HepG2 (cell line): ENCODE results near the gene AUH. TPM values are rescaled to one million over a fixed set of nuclear protein-coding genes. Genes with fewer than 3 reads are reported as not detected.

Source experiments
- ARNT2 ChIP-seq: sonication (generic); formaldehyde crosslinking; IDR thresholded peaks from 2 replicates; pipeline ENCODE4 v1.8.0; 2022; ENCODE audit warnings: mild to moderate bottlenecking, low read depth, missing genetic modification reagents, moderate library complexity
- ATM ChIP-seq: fragments of 450-650 bp; IDR thresholded peaks from 2 replicates; pipeline ENCODE4 v1.7.1; 2017; ENCODE audit warnings: mild to moderate bottlenecking, borderline replicate concordance
- CBX2 ChIP-seq, 2 experiments: fragments of 200-600 bp in 1 of 2; sonication (generic); formaldehyde crosslinking in 1 of 2; IDR thresholded peaks; 2 replicates each; pipeline versions ENCODE4 v1.7.0 to v1.8.1; 2018 to 2022; ENCODE audit warnings: low read depth in 2 of 2, low read length in 1 of 2, mild to moderate bottlenecking in 1 of 2, missing genetic modification reagents in 1 of 2
- DPF2 ChIP-seq: sonication (generic); formaldehyde crosslinking; IDR thresholded peaks from 2 replicates; pipeline ENCODE4 v1.4.0; 2020; ENCODE audit warnings: mild to moderate bottlenecking, low read depth, missing genetic modification reagents, borderline replicate concordance
- MBNL3 ChIP-seq: fragments of 250-450 bp; sonication (Bioruptor Pico); conservative IDR thresholded peaks from 2 replicates; pipeline ENCODE4 v1.8.0; 2022; ENCODE audit warnings: mild to moderate bottlenecking, inconsistent platforms
- PITX1 ChIP-seq: sonication (generic); formaldehyde crosslinking; IDR thresholded peaks from 2 replicates; pipeline ENCODE4 v1.5.1; 2020; ENCODE audit warnings: mild to moderate bottlenecking, missing genetic modification reagents
- POLR2A ChIP-seq, 2 experiments: IDR thresholded peaks; 2 replicates each; pipeline ENCODE4 v1.6.1; 2011; ENCODE audit warnings: low read depth in 2 of 2, low read length in 2 of 2, mild to moderate bottlenecking in 1 of 2, moderate library complexity in 1 of 2; ENCODE audit not compliant: insufficient read depth in 1 of 2
- POLR2AphosphoS5 ChIP-seq: IDR thresholded peaks from 2 replicates; pipeline ENCODE4 v1.6.1; 2012; ENCODE audit warnings: low read depth, low read length
- SMC3 ChIP-seq: IDR thresholded peaks from 2 replicates; pipeline ENCODE4 v1.6.1; 2011; ENCODE audit warnings: low read length, improper control_type of control experiment
- ZBTB20 ChIP-seq: sonication (generic); formaldehyde crosslinking; IDR thresholded peaks from 2 replicates; pipeline ENCODE4 v1.8.1; 2023; ENCODE audit warnings: missing genetic modification reagents, low read depth, mild to moderate bottlenecking, borderline replicate concordance
- ZBTB21 ChIP-seq: sonication (generic); formaldehyde crosslinking; IDR thresholded peaks from 2 replicates; pipeline ENCODE4 v1.4.0; 2020; ENCODE audit warnings: missing genetic modification reagents
- ZNF101 ChIP-seq: sonication (generic); formaldehyde crosslinking; IDR thresholded peaks from 2 replicates; pipeline ENCODE4 v1.4.0; 2020; ENCODE audit warnings: mild to moderate bottlenecking, low read depth, missing genetic modification reagents, borderline replicate concordance
- ZNF205 ChIP-seq: IDR thresholded peaks from 2 replicates; pipeline ENCODE4 v1.6.1; 2018; ENCODE audit warnings: missing biosample characterization, missing genetic modification reagents
- ZNF331 ChIP-seq: sonication (generic); formaldehyde crosslinking; IDR thresholded peaks from 2 replicates; pipeline ENCODE4 v1.4.0; 2020; ENCODE audit warnings: missing genetic modification reagents
- ZNF546 ChIP-seq: sonication (generic); formaldehyde crosslinking; conservative IDR thresholded peaks from 2 replicates; pipeline ENCODE4 v1.8.1; 2023; ENCODE audit warnings: mild to moderate bottlenecking, missing genetic modification reagents
- ZNF644 ChIP-seq: IDR thresholded peaks from 2 replicates; pipeline ENCODE4 v1.6.1; 2016; ENCODE audit warnings: low read depth
- ZNF792 ChIP-seq: IDR thresholded peaks from 2 replicates; pipeline ENCODE4 v1.6.1; 2016
- ZNF883 ChIP-seq: sonication (generic); formaldehyde crosslinking; IDR thresholded peaks from 2 replicates; pipeline ENCODE4 v1.5.1; 2020; ENCODE audit warnings: mild to moderate bottlenecking, missing genetic modification reagents; ENCODE audit errors: not compliant biosample characterization
- polyA plus RNA-seq, 8 experiments: library from polyadenylated mRNA; depleted of rRNA in 3 of 8; stranded (reverse) in 7 of 8; unstranded in 1 of 8; fragments of >200 nt; fragmentation: Illumina TruSeq in 4 of 8; extraction: Trizol in 4 of 8; gene quantifications; 2 replicates each; pipeline versions ENCODE4 v1.2.1 to v1.2.3, GENCODE V29; 2011 to 2016; ENCODE audit warnings: low read depth in 4 of 8, missing spikeins in 1 of 8, mixed read lengths in 1 of 8; ENCODE audit not compliant: insufficient read depth in 1 of 8
- total RNA-seq, 5 experiments: library from RNA; depleted of rRNA; stranded (reverse); fragments of >200 nt; fragmentation: Illumina TruSeq; extraction: Trizol; gene quantifications; 2 replicates each; pipeline ENCODE4 v1.2.3, GENCODE V29; 2016; ENCODE audit warnings: low read depth in 1 of 5
- TF ChIP-seq, protein P1 (sequence below): sonication (generic); formaldehyde crosslinking; conservative IDR thresholded peaks from 2 replicates; pipeline ENCODE4 v1.4.0; 2020; ENCODE audit warnings: missing genetic modification reagents
- TF ChIP-seq, protein P2 (sequence below): sonication (generic); formaldehyde crosslinking; IDR thresholded peaks from 2 replicates; pipeline ENCODE4 v1.8.0; 2022; ENCODE audit warnings: low read depth, missing genetic modification reagents
- TF ChIP-seq, protein P3 (sequence below): IDR thresholded peaks from 2 replicates; pipeline ENCODE4 v1.6.1; 2012; ENCODE audit warnings: low read length, improper control_type of control experiment
- TF ChIP-seq, protein P4 (sequence below): conservative IDR thresholded peaks from 2 replicates; pipeline ENCODE4 v1.6.1; 2018; ENCODE audit warnings: missing genetic modification reagents

Gene AUH
- total and polyA plus RNA-seq, 2 of the 13 experiments (the other 11 are each of a cell fraction or from before 2014, with no cell fraction given): 25.8 to 31.9 TPM

DNA sequence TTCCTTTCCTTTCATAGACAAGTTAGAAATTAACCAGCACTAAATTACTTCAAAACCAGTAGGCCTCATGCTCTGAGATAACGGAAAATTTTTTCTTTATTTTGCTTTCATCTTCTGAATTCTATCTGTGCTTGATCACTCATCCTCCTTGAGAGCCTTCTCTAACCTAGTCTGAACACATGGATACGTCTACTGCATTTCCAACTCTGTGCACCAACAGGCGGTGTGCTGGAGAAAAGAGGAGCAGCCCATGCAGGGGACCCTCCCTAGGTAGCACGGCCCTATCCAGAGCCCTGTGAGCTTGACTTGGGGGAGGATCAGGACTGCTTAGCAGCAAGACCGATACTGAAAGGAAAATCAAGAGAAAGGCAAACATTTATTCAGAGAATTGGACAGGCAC, 149.8 kb downstream of the AUH start (continued):
- TF ChIP-seq ZNF644 (CRISPR knock-in tag) (peak; percentile 44; the same call in 1 of the 2 replicates), ZNF883 (CRISPR knock-in tag) (no peak), ZNF101 (CRISPR knock-in tag) (no peak), ZNF205 (CRISPR knock-in tag) (no peak), ARNT2 (no peak), ZBTB21 (CRISPR knock-in tag) (no peak), MBNL3 (CRISPR knock-in tag) (no peak), CBX2 (IDR thresholded peaks at IDR 0.05; ENCODE audit: low read depth, low read length) (no peak), CBX2 (CRISPR knock-in tag; IDR thresholded peaks at IDR 0.05; ENCODE audit: low read depth) (no peak), ZNF546 (no peak), POLR2AphosphoS5 (0 out of 2 replicates have a peak, but pooled peaks have one; percentile 46), DPF2 (CRISPR knock-in tag) (no peak), PITX1 (CRISPR knock-in tag) (0 out of 2 replicates have a peak, but pooled peaks have one; percentile 22), ATM (no peak), ZBTB20 (no peak), SMC3 (no peak), ZNF331 (CRISPR knock-in tag) (no peak), POLR2A (IDR thresholded peaks at IDR 0.05; ENCODE audit: insufficient read depth in 1 of 2, low read depth in 2 of 2, low read length in 2 of 2) (peak; percentile 35 to 47; a peak in 1 of 4 replicates), ZNF792 (CRISPR knock-in tag) (no peak)
- TF ChIP-seq, protein P1, sequence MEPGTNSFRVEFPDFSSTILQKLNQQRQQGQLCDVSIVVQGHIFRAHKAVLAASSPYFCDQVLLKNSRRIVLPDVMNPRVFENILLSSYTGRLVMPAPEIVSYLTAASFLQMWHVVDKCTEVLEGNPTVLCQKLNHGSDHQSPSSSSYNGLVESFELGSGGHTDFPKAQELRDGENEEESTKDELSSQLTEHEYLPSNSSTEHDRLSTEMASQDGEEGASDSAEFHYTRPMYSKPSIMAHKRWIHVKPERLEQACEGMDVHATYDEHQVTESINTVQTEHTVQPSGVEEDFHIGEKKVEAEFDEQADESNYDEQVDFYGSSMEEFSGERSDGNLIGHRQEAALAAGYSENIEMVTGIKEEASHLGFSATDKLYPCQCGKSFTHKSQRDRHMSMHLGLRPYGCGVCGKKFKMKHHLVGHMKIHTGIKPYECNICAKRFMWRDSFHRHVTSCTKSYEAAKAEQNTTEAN: no peak
- TF ChIP-seq, protein P2, sequence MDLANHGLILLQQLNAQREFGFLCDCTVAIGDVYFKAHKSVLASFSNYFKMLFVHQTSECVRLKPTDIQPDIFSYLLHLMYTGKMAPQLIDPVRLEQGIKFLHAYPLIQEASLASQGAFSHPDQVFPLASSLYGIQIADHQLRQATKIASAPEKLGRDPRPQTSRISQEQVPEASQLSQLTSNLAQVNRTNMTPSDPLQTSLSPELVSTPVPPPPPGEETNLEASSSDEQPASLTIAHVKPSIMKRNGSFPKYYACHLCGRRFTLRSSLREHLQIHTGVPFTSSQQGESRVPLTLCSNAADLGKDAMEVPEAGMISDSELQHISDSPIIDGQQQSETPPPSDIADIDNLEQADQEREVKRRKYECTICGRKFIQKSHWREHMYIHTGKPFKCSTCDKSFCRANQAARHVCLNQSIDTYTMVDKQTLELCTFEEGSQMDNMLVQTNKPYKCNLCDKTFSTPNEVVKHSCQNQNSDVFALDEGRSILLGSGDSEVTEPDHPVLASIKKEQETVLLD (CRISPR knock-in tag): no peak
- TF ChIP-seq, protein P3, sequence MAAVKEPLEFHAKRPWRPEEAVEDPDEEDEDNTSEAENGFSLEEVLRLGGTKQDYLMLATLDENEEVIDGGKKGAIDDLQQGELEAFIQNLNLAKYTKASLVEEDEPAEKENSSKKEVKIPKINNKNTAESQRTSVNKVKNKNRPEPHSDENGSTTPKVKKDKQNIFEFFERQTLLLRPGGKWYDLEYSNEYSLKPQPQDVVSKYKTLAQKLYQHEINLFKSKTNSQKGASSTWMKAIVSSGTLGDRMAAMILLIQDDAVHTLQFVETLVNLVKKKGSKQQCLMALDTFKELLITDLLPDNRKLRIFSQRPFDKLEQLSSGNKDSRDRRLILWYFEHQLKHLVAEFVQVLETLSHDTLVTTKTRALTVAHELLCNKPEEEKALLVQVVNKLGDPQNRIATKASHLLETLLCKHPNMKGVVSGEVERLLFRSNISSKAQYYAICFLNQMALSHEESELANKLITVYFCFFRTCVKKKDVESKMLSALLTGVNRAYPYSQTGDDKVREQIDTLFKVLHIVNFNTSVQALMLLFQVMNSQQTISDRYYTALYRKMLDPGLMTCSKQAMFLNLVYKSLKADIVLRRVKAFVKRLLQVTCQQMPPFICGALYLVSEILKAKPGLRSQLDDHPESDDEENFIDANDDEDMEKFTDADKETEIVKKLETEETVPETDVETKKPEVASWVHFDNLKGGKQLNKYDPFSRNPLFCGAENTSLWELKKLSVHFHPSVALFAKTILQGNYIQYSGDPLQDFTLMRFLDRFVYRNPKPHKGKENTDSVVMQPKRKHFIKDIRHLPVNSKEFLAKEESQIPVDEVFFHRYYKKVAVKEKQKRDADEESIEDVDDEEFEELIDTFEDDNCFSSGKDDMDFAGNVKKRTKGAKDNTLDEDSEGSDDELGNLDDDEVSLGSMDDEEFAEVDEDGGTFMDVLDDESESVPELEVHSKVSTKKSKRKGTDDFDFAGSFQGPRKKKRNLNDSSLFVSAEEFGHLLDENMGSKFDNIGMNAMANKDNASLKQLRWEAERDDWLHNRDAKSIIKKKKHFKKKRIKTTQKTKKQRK: no peak
- TF ChIP-seq, protein P4, sequence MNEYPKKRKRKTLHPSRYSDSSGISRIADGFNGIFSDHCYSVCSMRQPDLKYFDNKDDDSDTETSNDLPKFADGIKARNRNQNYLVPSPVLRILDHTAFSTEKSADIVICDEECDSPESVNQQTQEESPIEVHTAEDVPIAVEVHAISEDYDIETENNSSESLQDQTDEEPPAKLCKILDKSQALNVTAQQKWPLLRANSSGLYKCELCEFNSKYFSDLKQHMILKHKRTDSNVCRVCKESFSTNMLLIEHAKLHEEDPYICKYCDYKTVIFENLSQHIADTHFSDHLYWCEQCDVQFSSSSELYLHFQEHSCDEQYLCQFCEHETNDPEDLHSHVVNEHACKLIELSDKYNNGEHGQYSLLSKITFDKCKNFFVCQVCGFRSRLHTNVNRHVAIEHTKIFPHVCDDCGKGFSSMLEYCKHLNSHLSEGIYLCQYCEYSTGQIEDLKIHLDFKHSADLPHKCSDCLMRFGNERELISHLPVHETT (CRISPR knock-in tag): no peak
